H9 (cell line): ENCODE data around the gene CORO2B. TPM values are rescaled to one million over a fixed set of nuclear protein-coding genes. Genes with fewer than 3 reads are reported as not detected.

Experiments used
- DNase-seq: peaks from one replicate; pipeline ENCODE4 v3.0.0-alpha.2; 2017
- H2AFZ ChIP-seq: one replicate; pipeline ENCODE4 v1.6.1; 2013; ENCODE audit warnings: mild to moderate bottlenecking, low read length, control low read depth, moderate library complexity
- H2AK5ac ChIP-seq: 2 replicates; pipeline ENCODE4 v1.6.1; 2013; ENCODE audit warnings: low read length, control low read depth, mixed read lengths; ENCODE audit not compliant: insufficient read length
- H2BK120ac ChIP-seq: one replicate; pipeline ENCODE4 v1.6.1; 2013; ENCODE audit warnings: low read depth, mild to moderate bottlenecking, low read length, control low read depth, inconsistent platforms; ENCODE audit not compliant: poor library complexity, severe bottlenecking
- H2BK12ac ChIP-seq: 2 replicates; pipeline ENCODE4 v1.6.1; 2013; ENCODE audit warnings: low read length, control low read depth, mixed read lengths, low read depth; ENCODE audit not compliant: insufficient read length
- H2BK15ac ChIP-seq: 2 replicates; pipeline ENCODE4 v1.6.1; 2013; ENCODE audit warnings: low read depth, low read length, control low read depth
- H2BK20ac ChIP-seq: one replicate; pipeline ENCODE4 v1.6.1; 2013; ENCODE audit warnings: low read depth, mild to moderate bottlenecking, low read length, control low read depth, inconsistent platforms; ENCODE audit not compliant: poor library complexity, severe bottlenecking
- H2BK5ac ChIP-seq: 2 replicates; pipeline ENCODE4 v1.6.1; 2013; ENCODE audit warnings: low read length, control low read depth, mixed read lengths; ENCODE audit not compliant: insufficient read length
- H3K14ac ChIP-seq: 2 replicates; pipeline ENCODE4 v1.6.1; 2013; ENCODE audit warnings: low read length, control low read depth; ENCODE audit not compliant: insufficient read depth
- H3K18ac ChIP-seq: 2 replicates; pipeline ENCODE4 v1.6.1; 2013; ENCODE audit warnings: low read depth, mild to moderate bottlenecking, mixed read lengths, low read length, control low read depth; ENCODE audit not compliant: insufficient read length
- H3K23ac ChIP-seq: 2 replicates; pipeline ENCODE4 v1.6.1; 2013; ENCODE audit warnings: low read length, control low read depth, mixed read lengths, low read depth; ENCODE audit not compliant: insufficient read length
- H3K23me2 ChIP-seq: 2 replicates; pipeline ENCODE4 v1.6.1; 2013; ENCODE audit warnings: low read depth, mild to moderate bottlenecking, mixed read lengths, low read length, control low read depth; ENCODE audit not compliant: insufficient read length, poor library complexity, severe bottlenecking
- H3K27ac ChIP-seq: 2 replicates; pipeline ENCODE4 v1.5.1; 2013; ENCODE audit warnings: low read length, control low read depth, mixed read lengths, low read depth; ENCODE audit not compliant: insufficient read length
- H3K27me3 ChIP-seq: 2 replicates; pipeline ENCODE4 v1.6.1; 2013; ENCODE audit warnings: low read length, control low read depth, inconsistent platforms; ENCODE audit not compliant: insufficient read depth
- H3K4ac ChIP-seq: 2 replicates; pipeline ENCODE4 v1.6.1; 2013; ENCODE audit warnings: low read depth, mild to moderate bottlenecking, control low read depth, inconsistent platforms, low read length, moderate library complexity
- H3K4me1 ChIP-seq: 2 replicates; pipeline ENCODE4 v1.6.1; 2013; ENCODE audit warnings: low read length, control low read depth, inconsistent platforms; ENCODE audit not compliant: insufficient read depth
- H3K4me2 ChIP-seq: 2 replicates; pipeline ENCODE4 v1.6.1; 2013; ENCODE audit warnings: low read length, control low read depth, mixed read lengths; ENCODE audit not compliant: insufficient read length, insufficient read depth
- H3K56ac ChIP-seq: 2 replicates; pipeline ENCODE4 v1.6.1; 2013; ENCODE audit warnings: low read depth, mild to moderate bottlenecking, mixed read lengths, low read length, control low read depth; ENCODE audit not compliant: insufficient read length
- H3K79me1 ChIP-seq: 2 replicates; pipeline ENCODE4 v1.6.1; 2013; ENCODE audit warnings: low read depth, mild to moderate bottlenecking, moderate library complexity, low read length, control low read depth, inconsistent platforms; ENCODE audit not compliant: insufficient read depth, poor library complexity, severe bottlenecking
- H3K79me2 ChIP-seq: 2 replicates; pipeline ENCODE4 v1.6.1; 2013; ENCODE audit warnings: low read length, control low read depth, inconsistent platforms; ENCODE audit not compliant: insufficient read depth
- H3K9ac ChIP-seq: 2 replicates; pipeline ENCODE4 v1.6.1; 2013; ENCODE audit warnings: low read length, control low read depth, mixed read lengths; ENCODE audit not compliant: insufficient read length; ENCODE audit errors: extremely low read depth
- H3K9me3 ChIP-seq: one replicate; pipeline ENCODE4 v1.6.1; 2013; ENCODE audit warnings: low read depth, low read length, inconsistent platforms; ENCODE audit not compliant: control insufficient read depth
- H3T11ph ChIP-seq: one replicate; pipeline ENCODE4 v1.6.1; 2013; ENCODE audit warnings: mild to moderate bottlenecking, low read length, control low read depth, inconsistent platforms
- H4K20me1 ChIP-seq: one replicate; pipeline ENCODE4 v1.6.1; 2013; ENCODE audit not compliant: control insufficient read depth, insufficient read length, insufficient read depth
- H4K5ac ChIP-seq: 2 replicates; pipeline ENCODE4 v1.6.1; 2013; ENCODE audit warnings: low read depth, mild to moderate bottlenecking, mixed read lengths, low read length, control low read depth; ENCODE audit not compliant: insufficient read length
- H4K8ac ChIP-seq: replicated peaks from 2 replicates; pipeline ENCODE4 v1.6.1; 2013; ENCODE audit warnings: low read length, control low read depth, mixed read lengths, low read depth; ENCODE audit not compliant: insufficient read length
- H4K91ac ChIP-seq: 2 replicates; pipeline ENCODE4 v1.6.1; 2013; ENCODE audit warnings: low read depth, mild to moderate bottlenecking, moderate library complexity, mixed read lengths, low read length, control low read depth; ENCODE audit not compliant: insufficient read length
- H3K27ac Mint-ChIP-seq, 3 experiments: 2 replicates in 2 of 3; 3 replicates in 1 of 3; pipeline ENCODE4 v1.8.0; 2020 to 2021; ENCODE audit warnings: mixed read lengths in 3 of 3, mild to moderate bottlenecking in 1 of 3, moderate library complexity in 1 of 3
- H3K27me3 Mint-ChIP-seq: 2 replicates; pipeline ENCODE4 v1.8.0; 2021; ENCODE audit warnings: low read depth, mild to moderate bottlenecking, moderate library complexity, mixed read lengths
- H3K36me3 Mint-ChIP-seq, 3 experiments: 2 replicates in 2 of 3; 3 replicates in 1 of 3; pipeline ENCODE4 v1.8.0; 2020 to 2021; ENCODE audit warnings: low read depth in 3 of 3, mixed read lengths in 3 of 3; ENCODE audit not compliant: insufficient read depth in 1 of 3
- H3K4me1 Mint-ChIP-seq, 2 experiments: 2 replicates each; pipeline ENCODE4 v1.8.0; 2020; ENCODE audit warnings: mixed read lengths in 2 of 2
- H3K4me3 Mint-ChIP-seq, 2 experiments: 2 replicates in 1 of 2; 3 replicates in 1 of 2; pipeline ENCODE4 v1.8.0; 2020 to 2021; ENCODE audit warnings: mild to moderate bottlenecking in 2 of 2, mixed read lengths in 2 of 2, moderate library complexity in 1 of 2
- H3K9me3 Mint-ChIP-seq, 2 experiments: 2 replicates in 1 of 2; 3 replicates in 1 of 2; pipeline ENCODE4 v1.8.0; 2020; ENCODE audit warnings: mild to moderate bottlenecking in 2 of 2, mixed read lengths in 2 of 2, moderate library complexity in 1 of 2
- CTCF ChIP-seq: fragments of 200-600 bp; sonication (generic); conservative IDR thresholded peaks from 3 replicates; pipeline ENCODE4 v1.8.0; 2021; ENCODE audit warnings: antibody characterized with exemption, mild to moderate bottlenecking
- WGBS: extraction: QIAGEN DNeasy Blood & Tissue Kit; methylation state at CpG from one replicate; pipeline ENCODE4 v1.1.7; 2013; ENCODE audit warnings: missing lambda C conversion rate, low lambda C conversion rate, mixed read lengths; ENCODE audit not compliant: insufficient read length; ENCODE audit errors: extremely low coverage; 5-methylcytosine and 5-hydroxymethylcytosine counted together
- total RNA-seq: library from RNA; stranded (reverse); gene quantifications from 2 replicates; pipeline ENCODE4 v1.2.1, GENCODE V29; 2021

CORO2B gene
- total RNA-seq, 1 experiment from 2014 or later = 3.1 TPM

DNA sequence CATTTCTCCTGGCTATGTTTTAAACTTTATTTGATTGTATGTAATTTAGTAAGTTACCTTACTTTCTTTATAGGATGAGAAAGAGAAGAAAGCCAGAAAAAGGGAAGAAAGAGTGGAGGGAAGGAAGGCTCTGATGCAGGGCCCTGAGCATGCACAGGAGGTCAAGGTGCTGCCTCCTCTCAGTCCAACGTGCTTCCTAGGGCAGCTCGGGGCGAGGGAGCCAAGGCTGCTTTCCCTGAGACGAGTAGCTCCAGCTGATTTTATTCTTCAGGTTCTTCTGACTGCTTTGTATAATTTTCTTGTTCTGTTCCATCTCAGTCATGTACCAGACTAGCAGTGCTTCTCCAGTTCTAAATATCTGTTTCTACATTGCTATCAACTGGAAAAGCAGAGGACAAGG lies 3.4 kb downstream of the CORO2B start:
- WGBS = no CpG with 5 or more reads among the region's 4 CpGs
- no peak overlapping the region for H3K4me3 Mint-ChIP-seq
- no peaks in the 10 kb centered on the region; the same call in 1 of the 2 replicates for H3K4me1 ChIP-seq

More for the DNA sequence above, 3.4 kb downstream of the CORO2B start:
- no peak overlapping the region for H3K14ac ChIP-seq
- no peaks in the 10 kb centered on the region for H4K20me1 ChIP-seq
- no peak overlapping the region for H4K91ac ChIP-seq
- Mint-ChIP-seq H3K4me1 (peaks cover 52 to 60% of the 10 kb centered on the region in 2 experiments), H3K36me3 (no peaks in the 10 kb centered on the region), H3K9me3 (no peaks in the 10 kb centered on the region; a peak in 1 of 5 replicates), H3K27me3 (peaks cover 29% of the 10 kb centered on the region), H3K27ac (no peak overlapping the region)
- H3K9ac ChIP-seq = no peak overlapping the region
- H3K27me3 ChIP-seq = no peaks in the 10 kb centered on the region; the same call in 1 of the 2 replicates
- H2BK20ac ChIP-seq = no peak overlapping the region
- H3K79me2 ChIP-seq = no peaks in the 10 kb centered on the region
- no peaks in the 10 kb centered on the region for H3K9me3 ChIP-seq
- H2BK5ac ChIP-seq = no peak overlapping the region
- no peak overlapping the region for H2AK5ac ChIP-seq
- H2AFZ ChIP-seq = no peak overlapping the region
- no peak for TF ChIP-seq CTCF
- H2BK12ac ChIP-seq = no peak overlapping the region
- H3K4ac ChIP-seq = no peak overlapping the region
- H3K18ac ChIP-seq = no peak overlapping the region
- no peak overlapping the region for H3K56ac ChIP-seq
- DNase-seq = no peak
- H3K4me2 ChIP-seq = no peak overlapping the region
- H4K8ac ChIP-seq = no peak overlapping the region
- no peak overlapping the region for H2BK15ac ChIP-seq
- no peaks in the 10 kb centered on the region for H3K79me1 ChIP-seq
- no peak overlapping the region for H3T11ph ChIP-seq
- H2BK120ac ChIP-seq = no peak overlapping the region
- peaks cover 11% of the 10 kb centered on the region for H3K23me2 ChIP-seq
- no peak overlapping the region for H3K27ac ChIP-seq
- no peak overlapping the region for H3K23ac ChIP-seq
- no peak overlapping the region for H4K5ac ChIP-seq
